PC-9 (cell line): ENCODE data around the gene SLC7A11. TPM values are rescaled to one million over a fixed set of nuclear protein-coding genes. Genes with fewer than 3 reads are reported as not detected.

Experiments
- BruUV-seq: library from RNA; stranded (reverse); fragments of 400-500 nt; replicated peaks from 2 replicates; lab custom pipeline; 2021; lab: Mats Ljungman, UMichigan
- CTCF ChIA-PET: fragments of 300-600 bp; sonication (Branson Sonifier 250); formaldehyde crosslinking; loops from one replicate; lab custom pipeline; 2022; ENCODE audit warnings: antibody characterized with exemption; lab: Charles Lee
- POLR2A ChIA-PET: fragments of 300-600 bp; sonication (Branson Sonifier 250); formaldehyde crosslinking; loops from one replicate; lab custom pipeline; 2022; ENCODE audit warnings: antibody characterized with exemption; ENCODE audit not compliant: unreplicated experiment; lab: Charles Lee
- DNase-seq, 2 experiments: peaks; one replicate each; pipeline versions ENCODE4 v3.0.0 to v3.0.0-alpha.2; 2015 to 2022; ENCODE audit warnings: mixed read lengths in 1 of 2
- H2AFZ ChIP-seq: fragments of 200-600 bp; sonication (generic); 2 replicates; pipeline ENCODE4 v1.8.1; 2017; ENCODE audit warnings: antibody characterized with exemption
- H3F3A ChIP-seq: fragments of 200-600 bp; sonication (generic); 2 replicates; pipeline ENCODE4 v1.8.1; 2017; ENCODE audit warnings: antibody characterized with exemption, mild to moderate bottlenecking, low read depth; ENCODE audit not compliant: insufficient read depth
- H3K27ac ChIP-seq: fragments of 200-600 bp; sonication (generic); 2 replicates; pipeline ENCODE4 v1.6.1; 2016; ENCODE audit warnings: mixed run types
- H3K27me3 ChIP-seq: fragments of 200-600 bp; sonication (generic); 2 replicates; pipeline ENCODE4 v1.6.1; 2016; ENCODE audit warnings: low read depth, mixed run types; ENCODE audit not compliant: insufficient read depth
- H3K36me3 ChIP-seq: fragments of 200-600 bp; sonication (generic); 2 replicates; pipeline ENCODE4 v1.6.1; 2016; ENCODE audit warnings: low read depth, mixed run types
- H3K4me1 ChIP-seq: fragments of 200-600 bp; sonication (generic); replicated peaks from 2 replicates; pipeline ENCODE4 v1.6.1; 2016; ENCODE audit warnings: mixed run types; ENCODE audit not compliant: insufficient read depth
- H3K4me2 ChIP-seq: fragments of 200-600 bp; sonication (generic); 2 replicates; pipeline ENCODE4 v1.6.1; 2017; ENCODE audit warnings: mixed run types
- H3K4me3 ChIP-seq: fragments of 200-600 bp; sonication (generic); 2 replicates; pipeline ENCODE4 v1.6.1; 2016; ENCODE audit warnings: mixed run types
- H3K79me2 ChIP-seq: fragments of 200-600 bp; sonication (generic); 2 replicates; pipeline ENCODE4 v1.6.1; 2017; ENCODE audit warnings: low read depth, mixed run types
- H3K9me2 ChIP-seq: fragments of 200-600 bp; sonication (generic); 2 replicates; pipeline ENCODE4 v1.8.1; 2017; ENCODE audit warnings: mild to moderate bottlenecking; ENCODE audit not compliant: insufficient read depth
- H3K9me3 ChIP-seq: fragments of 200-600 bp; sonication (generic); 2 replicates; pipeline ENCODE4 v1.8.1; 2016; ENCODE audit warnings: low read depth; ENCODE audit not compliant: insufficient read depth
- H4K20me1 ChIP-seq: fragments of 200-600 bp; sonication (generic); 2 replicates; pipeline ENCODE4 v1.8.1; 2017; ENCODE audit not compliant: insufficient read depth
- EZH2 ChIP-seq: fragments of 200-600 bp; sonication (generic); IDR thresholded peaks from 2 replicates; pipeline ENCODE4 v1.8.0; 2017; ENCODE audit warnings: antibody characterized with exemption, low read depth
- intact Hi-C: fragments of 100-400 bp; cut with micrococcal nuclease; formaldehyde crosslinking; loops from one replicate; pipeline ENCODE4 v1.10.0; 2022; ENCODE audit not compliant: unreplicated experiment
- total RNA-seq: library from RNA; stranded (reverse); gene quantifications from 2 replicates; pipeline ENCODE4 v1.2.3, GENCODE V29; 2021
- TF ChIP-seq, protein P1 (sequence below): fragments of 200-600 bp; sonication (generic); conservative IDR thresholded peaks from 2 replicates; pipeline ENCODE4 v1.6.1; 2017; ENCODE audit warnings: mixed run types, antibody characterized with exemption, mild to moderate bottlenecking, moderate library complexity

Gene SLC7A11
- total RNA-seq, 1 experiment from 2014 or later: 187 TPM

DNA sequence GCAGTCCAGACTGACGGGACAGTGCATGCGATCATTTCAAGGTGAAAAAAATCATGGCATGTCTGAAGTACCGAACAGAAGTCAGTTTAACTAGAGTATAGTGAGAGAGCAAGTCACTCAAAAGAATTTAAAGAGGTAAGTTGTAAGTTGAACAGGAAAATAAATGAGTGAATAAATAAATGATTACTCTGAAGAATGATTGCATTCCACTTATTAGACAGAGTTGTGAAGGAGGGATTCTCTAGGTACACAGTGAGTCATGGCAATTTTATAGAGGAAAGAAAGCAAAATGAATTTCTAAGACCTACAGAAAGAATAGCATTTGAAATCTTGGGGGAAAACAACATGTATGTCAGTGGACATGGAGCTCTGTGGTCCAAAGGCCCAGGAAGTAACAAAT, 37.1 kb upstream of the SLC7A11 start:
- Histone ChIP-seq H3K9me3 (no peaks in the 10 kb centered on the region), H3K79me2 (no peaks in the 10 kb centered on the region), H2AFZ (no peak overlapping the region), H3K9me2 (no peaks in the 10 kb centered on the region), H3K27ac (no peak overlapping the region), H4K20me1 (no peaks in the 10 kb centered on the region), H3K4me1 (peaks cover 12% of the 10 kb centered on the region), H3K4me2 (no peak overlapping the region), H3K36me3 (no peaks in the 10 kb centered on the region), H3K4me3 (no peak overlapping the region), H3F3A (no peaks in the 10 kb centered on the region; the same call in 1 of the 2 replicates), H3K27me3 (no peaks in the 10 kb centered on the region)
- TF ChIP-seq, protein P1, sequence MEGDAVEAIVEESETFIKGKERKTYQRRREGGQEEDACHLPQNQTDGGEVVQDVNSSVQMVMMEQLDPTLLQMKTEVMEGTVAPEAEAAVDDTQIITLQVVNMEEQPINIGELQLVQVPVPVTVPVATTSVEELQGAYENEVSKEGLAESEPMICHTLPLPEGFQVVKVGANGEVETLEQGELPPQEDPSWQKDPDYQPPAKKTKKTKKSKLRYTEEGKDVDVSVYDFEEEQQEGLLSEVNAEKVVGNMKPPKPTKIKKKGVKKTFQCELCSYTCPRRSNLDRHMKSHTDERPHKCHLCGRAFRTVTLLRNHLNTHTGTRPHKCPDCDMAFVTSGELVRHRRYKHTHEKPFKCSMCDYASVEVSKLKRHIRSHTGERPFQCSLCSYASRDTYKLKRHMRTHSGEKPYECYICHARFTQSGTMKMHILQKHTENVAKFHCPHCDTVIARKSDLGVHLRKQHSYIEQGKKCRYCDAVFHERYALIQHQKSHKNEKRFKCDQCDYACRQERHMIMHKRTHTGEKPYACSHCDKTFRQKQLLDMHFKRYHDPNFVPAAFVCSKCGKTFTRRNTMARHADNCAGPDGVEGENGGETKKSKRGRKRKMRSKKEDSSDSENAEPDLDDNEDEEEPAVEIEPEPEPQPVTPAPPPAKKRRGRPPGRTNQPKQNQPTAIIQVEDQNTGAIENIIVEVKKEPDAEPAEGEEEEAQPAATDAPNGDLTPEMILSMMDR: no peak
- intact Hi-C loops: no loop called here
- POLR2A ChIA-PET: interaction anchor here (0.6 kb wide), 1 partner anchor 51 kb away, joined by 3 read pairs; no protein-coding TSS in a partner anchor
- BruUV-seq: no TSS peak
- CTCF ChIA-PET: no interaction called here
- DNase-seq: no peak

DNA sequence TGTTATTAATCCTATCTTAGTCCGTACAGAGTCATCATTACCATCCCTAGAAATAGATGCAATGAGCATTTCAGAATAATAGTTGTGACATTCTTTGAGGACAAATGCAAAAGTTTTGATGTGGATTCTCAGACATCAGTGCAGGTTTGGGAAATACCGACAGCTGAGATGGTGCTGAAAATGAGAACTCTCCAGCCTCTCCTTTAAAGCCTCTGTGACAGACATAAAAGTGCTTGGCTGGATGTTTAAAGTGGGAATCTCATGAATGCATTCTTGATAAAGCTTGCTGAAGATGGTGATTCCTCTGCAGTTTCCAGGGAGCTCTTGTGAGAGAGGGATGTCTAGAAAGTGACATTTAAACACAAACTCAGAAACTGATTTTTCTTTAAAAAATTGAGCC, 35.0 kb upstream of the SLC7A11 start:
- TF ChIP-seq EZH2: no peak
- TF ChIP-seq, protein P1: no peak
- no peak overlapping the region for H3K4me3 ChIP-seq

DNA sequence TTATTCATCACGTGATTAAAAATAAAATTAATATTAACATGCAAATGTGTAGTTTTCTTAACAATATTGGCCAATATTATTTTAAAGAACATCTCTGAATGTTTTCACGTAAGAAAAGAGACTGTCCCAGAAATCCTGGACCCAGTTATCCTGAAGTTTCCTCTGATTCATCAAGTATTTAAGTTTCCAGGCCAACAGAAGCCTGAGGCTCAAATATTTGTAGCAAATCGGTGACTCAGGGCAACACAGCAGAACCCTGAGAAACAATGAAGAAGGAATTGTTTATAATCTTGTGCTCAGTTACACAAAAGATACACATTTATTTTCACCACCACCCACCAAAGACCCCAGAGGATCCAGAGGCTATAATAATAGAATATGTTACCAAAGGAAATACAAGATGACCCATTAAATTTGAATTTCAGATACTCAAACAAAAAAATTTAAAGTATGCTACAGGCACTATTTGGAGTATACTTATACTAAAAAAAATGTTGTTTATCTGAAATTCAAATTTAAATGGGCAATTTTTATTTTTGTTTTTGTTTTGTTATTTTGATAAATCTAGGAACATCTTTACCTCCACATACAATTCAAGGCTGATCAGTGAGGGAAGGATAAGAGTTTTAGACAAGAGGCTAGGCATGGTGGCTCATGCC, 33.9 kb upstream of the SLC7A11 start:
- Histone ChIP-seq H3K9me2 (no peaks in the 10 kb centered on the region), H3K4me2 (no peak overlapping the region; the same call in 1 of the 2 replicates), H3K4me3 (no peak overlapping the region), H2AFZ (no peak overlapping the region), H3K36me3 (no peaks in the 10 kb centered on the region), H4K20me1 (no peaks in the 10 kb centered on the region), H3K27ac (peak overlapping the region; percentile 47), H3K9me3 (no peaks in the 10 kb centered on the region), H3F3A (no peaks in the 10 kb centered on the region; the same call in 1 of the 2 replicates), H3K79me2 (no peaks in the 10 kb centered on the region), H3K27me3 (no peaks in the 10 kb centered on the region), H3K4me1 (peaks cover 12% of the 10 kb centered on the region)
- TF ChIP-seq, protein P1: no peak
- no peak for TF ChIP-seq EZH2
- intact Hi-C loops: no loop called here
- ChIA-PET POLR2A (no interaction called here), CTCF (no interaction called here)
- BruUV-seq: no TSS peak
- peak; percentile 32 to 68 for DNase-seq

More for the DNA sequence above, 35.0 kb upstream of the SLC7A11 start:
- Histone ChIP-seq H3K9me3 (no peaks in the 10 kb centered on the region), H3K36me3 (no peaks in the 10 kb centered on the region), H3F3A (no peaks in the 10 kb centered on the region; the same call in 1 of the 2 replicates), H3K79me2 (no peaks in the 10 kb centered on the region), H3K9me2 (no peaks in the 10 kb centered on the region), H3K4me2 (no peak overlapping the region), H4K20me1 (no peaks in the 10 kb centered on the region), H3K27ac (no peak overlapping the region), H3K27me3 (no peaks in the 10 kb centered on the region), H2AFZ (no peak overlapping the region), H3K4me1 (peaks cover 12% of the 10 kb centered on the region)
- ChIA-PET CTCF (no interaction called here), POLR2A (no interaction called here)
- no peak for DNase-seq
- intact Hi-C loops: no loop called here
- no TSS peak for BruUV-seq
